Raji (cell line): Measurements from ENCODE around the gene ZNF846.

ENCODE experiments used
- POLR2A ChIP-seq: IDR thresholded peaks from 2 replicates; pipeline ENCODE4 v1.6.1; 2011; ENCODE audit warnings: low read depth, low read length, control low read depth; ENCODE audit not compliant: insufficient read depth

The ZNF846 gene

DNA sequence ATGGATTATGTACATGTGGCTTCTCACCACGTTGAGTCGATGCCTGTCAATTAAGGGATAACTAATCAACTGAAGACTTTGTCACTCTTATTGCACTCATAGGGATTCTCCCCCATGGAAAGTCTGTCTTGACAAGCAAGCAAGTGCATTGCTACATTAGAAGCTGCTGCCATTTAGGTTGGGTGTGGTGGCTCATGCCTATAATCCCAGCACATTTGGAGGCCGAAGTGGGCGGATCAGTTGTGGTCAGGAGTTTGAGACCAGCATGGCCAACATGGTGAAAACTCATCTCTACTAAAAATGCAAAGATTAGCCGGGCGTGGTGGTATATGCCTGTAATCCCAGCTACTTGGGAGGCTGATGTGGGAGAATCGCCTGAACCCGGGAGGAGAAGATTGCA is 18.3 kb upstream of the ZNF846 start:
- no peak for TF ChIP-seq POLR2A

DNA sequence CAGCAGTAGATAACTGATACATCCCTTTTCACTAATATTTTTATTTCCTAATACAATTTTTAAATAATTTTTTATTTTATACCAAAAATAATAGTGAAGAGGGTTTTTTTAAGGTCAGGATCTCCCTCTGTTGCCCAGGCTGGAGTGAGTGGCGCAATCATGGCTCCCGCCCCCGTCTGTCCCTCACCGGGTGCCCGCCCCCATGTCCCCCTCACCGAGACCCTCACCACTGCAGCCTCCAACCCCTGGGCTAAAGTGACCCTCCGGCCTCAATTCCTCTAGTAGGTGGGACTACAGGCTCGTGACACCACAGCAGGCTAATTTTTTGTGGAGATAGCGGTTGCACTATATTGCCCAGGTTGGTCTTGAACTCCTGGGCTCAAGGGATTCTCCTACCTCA is 17.8 kb upstream of the ZNF846 start:
- no peak for TF ChIP-seq POLR2A

DNA sequence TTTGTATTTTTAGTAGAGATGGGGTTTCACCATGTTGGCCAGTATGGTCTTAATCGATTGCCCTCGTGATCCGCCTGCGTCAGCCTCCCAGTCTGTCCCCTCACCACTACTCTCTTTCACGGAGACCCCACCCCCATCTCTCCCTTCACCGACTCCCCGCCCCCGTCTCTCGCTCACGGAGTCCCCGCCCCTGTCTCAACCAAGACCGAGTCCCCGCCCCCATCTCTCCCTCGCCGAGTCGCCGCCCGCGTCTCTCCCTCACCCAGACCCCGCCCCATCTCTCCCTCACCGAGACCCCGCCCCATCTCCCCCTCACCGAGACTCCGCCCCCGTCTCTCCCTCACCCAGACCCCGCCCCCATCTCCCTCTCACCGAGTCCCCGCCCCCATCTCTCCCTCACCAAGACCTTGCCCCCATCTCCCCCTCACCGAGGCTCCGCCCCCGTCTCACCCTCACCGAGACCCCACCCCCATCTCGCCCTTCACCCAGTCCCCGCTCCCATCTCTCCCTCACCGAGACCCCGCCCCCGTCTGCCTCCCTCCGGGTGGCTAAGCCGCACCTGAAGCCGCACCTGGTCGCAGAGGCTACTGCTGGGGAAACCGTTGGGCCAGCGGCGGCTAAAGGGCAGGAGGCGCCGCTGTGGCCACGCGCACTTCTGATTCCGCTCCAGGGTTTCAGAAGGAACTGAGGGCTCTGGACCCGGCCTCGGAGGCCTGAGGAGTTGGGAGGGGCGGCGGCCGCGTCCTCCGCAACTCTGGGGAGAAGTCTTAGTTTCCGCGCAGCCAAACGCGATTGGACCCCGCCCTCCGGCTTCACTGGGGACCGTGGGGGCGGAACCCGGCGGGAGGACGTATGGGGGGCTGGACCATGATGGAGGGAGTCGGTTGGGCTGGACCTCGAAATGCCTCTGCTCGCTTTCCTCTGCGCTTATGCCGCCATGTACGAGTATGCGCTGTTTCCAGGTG is 17.1 kb upstream of the ZNF846 start:
- TF ChIP-seq POLR2A, result peak; percentile 58; the same call in 1 of the 2 replicates

DNA sequence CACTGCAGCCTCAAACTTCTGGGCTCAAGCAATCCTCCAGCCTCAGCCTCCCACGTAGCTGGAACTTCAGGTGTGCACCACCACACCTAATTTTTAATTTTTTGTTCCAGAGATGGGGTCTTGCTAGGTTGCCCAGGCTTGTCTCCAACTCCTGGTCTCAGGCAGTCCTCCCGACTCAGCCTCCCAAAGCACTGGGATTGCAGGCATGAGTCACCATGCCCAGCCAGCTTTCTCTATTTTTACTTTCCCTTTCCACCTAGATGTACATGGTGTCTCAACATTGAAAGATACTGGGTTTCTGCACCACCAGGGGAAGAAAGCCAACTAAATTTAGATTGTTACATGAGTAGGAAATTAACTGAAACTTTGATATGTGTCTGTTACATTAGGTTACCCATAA is 13.8 kb upstream of the ZNF846 start:
- TF ChIP-seq POLR2A, result no peak

DNA sequence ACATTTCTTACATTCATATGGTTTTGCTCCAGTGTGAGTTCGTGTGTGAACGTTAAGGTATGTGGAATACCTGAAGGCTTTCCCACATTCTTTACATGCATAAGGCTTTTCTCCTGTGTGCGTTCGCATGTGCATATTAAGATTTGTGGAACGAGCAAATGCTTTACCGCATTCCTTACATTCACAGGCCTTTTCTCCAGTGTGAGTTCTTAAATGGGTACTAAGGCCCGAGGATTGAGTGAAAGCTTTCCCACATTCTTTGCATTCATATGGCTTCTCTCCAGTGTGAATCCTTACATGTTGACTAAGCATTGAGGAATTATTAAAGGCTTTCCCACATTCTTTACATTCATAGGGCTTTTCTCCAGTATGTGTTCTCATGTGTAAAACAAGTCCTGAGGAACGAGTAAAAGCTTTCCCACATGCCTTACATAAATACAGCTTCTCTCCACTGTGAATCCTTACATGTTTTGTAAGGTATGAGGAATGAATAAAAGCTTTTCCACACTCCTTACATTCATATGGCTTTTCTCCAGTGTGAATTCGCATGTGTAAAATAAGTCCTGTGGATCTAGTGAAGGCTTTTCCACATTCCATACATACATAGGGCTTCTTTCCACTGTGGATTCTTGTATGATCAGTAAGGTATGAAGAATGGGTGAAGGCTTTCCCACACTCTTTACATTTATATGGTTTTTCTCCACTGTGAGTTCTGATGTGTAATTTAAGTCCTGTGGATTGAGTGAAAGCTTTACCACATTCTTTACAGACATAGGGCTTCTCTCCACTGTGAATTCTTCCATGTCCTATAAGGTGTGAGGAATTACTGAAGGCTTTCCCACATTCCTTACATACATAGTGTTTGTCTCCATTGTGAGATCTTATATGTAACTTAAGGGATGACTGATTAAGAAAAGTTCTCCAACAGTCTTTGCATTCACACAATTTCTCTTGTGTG is 10.7 kb downstream of the ZNF846 start:
- no peak for TF ChIP-seq POLR2A

DNA sequence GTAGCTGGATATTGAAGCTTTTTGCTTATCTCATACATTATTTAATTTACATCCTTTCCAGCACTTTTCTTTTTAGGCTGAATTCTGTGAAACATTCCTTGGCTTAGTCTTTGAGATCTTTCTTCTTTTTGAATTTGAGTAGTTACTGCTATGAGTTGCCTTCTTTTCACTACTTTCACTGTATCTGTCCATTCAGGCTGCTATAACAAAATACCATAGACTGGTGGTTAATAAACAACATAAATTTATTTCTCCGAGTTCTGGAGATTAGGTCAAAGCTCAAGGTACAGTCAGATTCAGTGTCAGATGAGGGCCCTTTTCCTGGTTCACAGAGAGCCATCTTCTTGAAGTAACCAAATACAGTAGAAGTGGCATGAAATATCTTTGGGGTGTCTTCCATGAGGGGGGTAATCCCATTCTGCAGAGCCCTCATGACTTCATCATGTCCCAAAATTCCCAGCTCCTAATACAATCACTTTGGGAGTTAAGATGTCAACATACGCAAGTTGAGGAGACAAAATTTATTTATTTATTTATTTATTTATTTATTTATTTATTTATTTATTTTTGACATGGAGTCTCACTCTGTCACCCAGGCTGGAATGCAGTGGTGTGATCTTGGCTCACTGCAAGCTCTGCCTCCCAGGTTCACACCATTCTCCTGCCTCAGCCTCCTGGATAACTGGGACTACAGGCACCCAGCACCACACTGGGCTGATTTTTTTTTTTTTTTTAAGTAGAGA is 15.7 kb downstream of the ZNF846 start:
- no peak for TF ChIP-seq POLR2A

DNA sequence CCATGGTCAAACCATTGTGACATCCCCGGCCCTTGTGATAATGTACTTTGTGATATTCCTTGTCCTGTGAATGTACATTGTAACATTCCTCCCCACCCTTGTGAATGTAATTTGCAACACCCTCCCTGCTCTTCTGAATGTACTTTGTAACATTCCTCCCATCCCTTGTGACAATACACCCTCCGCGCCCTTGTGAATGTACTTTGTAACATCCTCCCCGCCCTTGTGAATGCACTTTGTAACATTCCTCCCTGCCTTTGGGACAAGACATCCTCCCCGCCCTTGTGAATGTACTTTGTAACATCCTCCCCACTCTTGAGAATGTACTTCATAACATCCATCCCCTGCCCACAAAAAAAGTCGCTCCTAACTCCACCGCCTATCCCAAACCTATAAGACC is 17.1 kb downstream of the ZNF846 start:
- no peak for TF ChIP-seq POLR2A

DNA sequence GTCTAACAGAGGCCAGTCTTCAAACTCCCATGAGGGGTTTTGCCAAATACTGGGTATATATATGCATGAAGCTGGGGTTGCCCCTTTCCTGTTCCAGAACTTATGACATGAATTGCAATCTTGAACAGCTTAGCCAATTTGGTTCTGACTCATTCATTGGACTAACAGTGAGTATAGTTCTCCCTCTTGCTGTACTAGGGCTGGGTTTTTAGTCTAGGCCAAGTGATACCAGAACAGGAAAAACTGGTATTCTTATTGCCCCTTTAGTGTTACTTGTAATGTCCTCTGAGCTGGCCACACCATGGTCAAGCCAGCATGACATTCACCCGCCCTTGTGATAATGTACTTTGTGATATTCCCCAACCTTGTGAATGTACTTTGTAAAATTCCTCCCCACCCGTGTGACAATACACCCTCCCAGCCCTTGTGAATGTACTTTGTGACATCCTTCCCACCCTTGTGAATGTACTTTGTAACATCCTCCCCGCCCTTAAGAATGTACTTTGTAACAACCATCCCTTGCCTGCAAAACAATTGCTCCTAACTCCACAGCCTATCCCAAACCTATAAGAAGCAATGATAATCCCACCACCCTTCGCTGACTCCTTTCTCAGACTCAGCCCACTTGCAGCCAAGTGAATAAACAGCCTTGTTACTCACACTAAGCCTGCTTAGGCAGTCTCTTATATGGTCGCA is 26.9 kb downstream of the ZNF846 start:
- no peak for TF ChIP-seq POLR2A

DNA sequence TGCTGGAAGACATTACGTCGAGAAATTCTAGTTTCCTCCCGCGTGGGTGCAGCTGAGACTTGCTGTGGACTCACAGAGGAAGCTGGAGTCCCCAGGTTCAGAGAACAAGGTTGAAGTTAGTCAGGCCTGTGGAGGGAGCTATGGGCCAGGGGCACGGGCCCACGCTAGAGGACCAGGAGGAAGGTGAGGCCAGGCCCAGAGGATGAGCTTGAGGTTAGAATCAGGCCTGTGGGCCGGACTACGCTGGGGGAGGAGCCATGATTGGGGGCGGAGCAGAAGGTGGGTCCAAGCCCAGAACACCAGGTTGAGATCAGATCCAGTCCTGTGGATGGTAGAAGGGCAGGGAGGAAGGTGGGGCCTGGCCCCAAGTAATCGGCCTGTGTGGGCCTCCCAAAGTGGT is 32.6 kb downstream of the ZNF846 start:
- no peak for TF ChIP-seq POLR2A

DNA sequence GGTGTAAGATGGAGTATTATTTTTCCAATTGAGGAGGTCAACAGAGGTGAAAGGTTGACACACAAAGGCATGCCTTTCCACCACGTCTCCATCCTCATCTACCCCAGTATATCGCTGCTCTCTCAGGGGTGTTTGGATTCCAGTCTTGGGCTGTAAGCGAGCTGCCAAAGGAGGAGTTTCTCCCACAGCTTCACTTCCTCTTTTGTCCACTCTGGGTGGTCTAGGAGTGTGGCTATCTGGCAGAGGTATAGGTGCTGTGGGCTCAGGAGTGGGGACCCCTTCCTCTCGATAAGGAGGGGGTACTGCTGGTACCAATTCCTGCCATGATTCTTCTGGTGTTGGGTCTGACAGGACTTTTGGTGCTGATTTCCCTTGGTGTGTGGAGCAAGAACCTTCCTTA is 39.4 kb downstream of the ZNF846 start:
- no peak for TF ChIP-seq POLR2A

DNA sequence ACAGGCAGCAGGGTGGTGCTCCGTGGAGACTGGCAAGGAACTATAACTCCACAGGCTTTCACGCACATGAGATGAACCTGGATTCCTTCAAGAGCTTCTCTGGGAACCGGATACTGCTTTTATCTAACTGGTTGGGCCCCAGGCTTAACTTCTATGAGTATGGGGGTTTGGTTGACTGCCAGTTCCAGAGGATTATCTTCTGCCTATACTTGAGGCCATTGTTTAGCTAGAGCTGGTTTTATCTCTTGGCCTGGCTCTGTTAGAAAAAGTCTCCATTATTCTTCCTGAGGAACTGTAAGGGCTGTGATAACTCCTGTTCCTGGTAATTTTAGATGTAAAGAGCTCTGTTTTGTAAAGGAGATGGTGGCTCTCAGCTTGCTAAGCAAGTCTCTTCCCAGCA is 40.9 kb downstream of the ZNF846 start:
- TF ChIP-seq POLR2A, result no peak

DNA sequence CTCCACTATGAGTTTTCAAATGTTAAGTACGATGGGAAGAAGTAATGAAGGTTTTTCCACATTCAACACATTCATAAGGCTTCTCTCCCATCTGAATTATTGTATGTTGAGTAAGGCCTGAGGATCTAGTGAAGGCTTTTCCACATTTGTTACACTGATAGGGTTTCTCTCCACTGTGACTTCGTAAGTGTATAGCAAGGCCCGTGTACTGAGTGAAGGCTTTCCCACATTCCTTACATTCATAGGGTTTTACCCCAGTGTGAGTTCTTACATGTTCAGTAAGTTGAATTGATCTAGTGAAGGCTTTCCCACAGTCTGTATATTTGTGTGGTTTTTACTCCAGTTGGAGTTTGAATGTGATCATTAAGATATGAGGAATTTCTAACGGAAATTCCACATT is 44.4 kb downstream of the ZNF846 start:
- TF ChIP-seq POLR2A, result no peak

DNA sequence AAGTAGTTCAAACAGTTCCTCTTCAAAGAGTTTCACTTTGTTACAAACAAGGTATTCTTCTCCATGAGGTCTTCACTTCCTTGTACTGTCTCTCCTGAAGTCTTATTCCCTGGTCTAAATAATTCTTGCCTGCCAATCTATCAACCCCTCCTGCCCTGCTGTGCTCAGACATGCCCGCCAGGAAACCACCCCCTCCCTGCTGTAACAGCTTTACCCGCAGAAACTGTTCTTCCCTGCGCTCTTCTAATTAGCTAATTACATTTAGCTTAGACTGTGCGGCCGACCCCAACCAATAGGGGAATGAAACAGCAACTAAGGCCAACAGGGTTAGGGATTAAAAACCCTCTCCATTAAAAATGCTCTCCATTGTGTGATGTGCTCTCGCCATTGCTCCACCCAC is 46.7 kb downstream of the ZNF846 start:
- no peak for TF ChIP-seq POLR2A

DNA sequence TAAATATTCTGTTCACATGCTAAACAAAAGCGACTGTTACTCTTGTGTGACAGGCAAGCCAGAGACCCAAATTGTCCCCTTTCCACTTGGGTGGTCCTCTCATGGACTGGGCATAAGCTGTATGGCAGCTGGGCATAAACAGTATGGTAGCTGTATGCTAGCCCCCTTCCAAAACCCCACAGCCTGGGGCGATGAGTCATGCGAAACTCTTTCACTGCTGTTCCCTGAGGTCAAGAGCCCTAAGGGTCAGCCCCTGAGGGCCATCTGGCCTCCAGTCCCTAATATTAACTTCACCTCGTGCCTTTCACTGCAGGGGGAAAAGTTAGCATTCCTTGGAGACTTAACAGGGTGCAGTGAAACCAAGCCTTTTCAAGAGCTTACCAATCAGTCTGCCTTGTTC is 48.0 kb downstream of the ZNF846 start:
- no peak for TF ChIP-seq POLR2A
